AG04449 (cell line): ENCODE measurements around the gene CHCHD6.

Experiments
- CTCF ChIA-PET: fragments of 350-600 bp; formaldehyde crosslinking; extraction: SDS; loops from one replicate; lab custom pipeline; 2021; ENCODE audit warnings: antibody characterized with exemption; lab: Yijun Ruan, JAX
- POLR2A ChIA-PET: fragments of 400-600, 350-600 bp; formaldehyde crosslinking; extraction: SDS; loops from one replicate; lab custom pipeline; 2020; ENCODE audit warnings: antibody characterized with exemption, inconsistent platforms; lab: Yijun Ruan, JAX
- DNase-seq: peaks from one replicate; pipeline ENCODE4 v3.0.0-alpha.2; 2010; ENCODE audit warnings: low read depth, low spot score
- H3K4me3 ChIP-seq: 2 replicates; pipeline ENCODE4 v1.5.1; 2011; ENCODE audit warnings: low read depth, mild to moderate bottlenecking, control low read depth, low read length
- TF ChIP-seq, protein P1 (sequence below): IDR thresholded peaks from one replicate; pipeline ENCODE4 v1.5.1; 2011; ENCODE audit warnings: mild to moderate bottlenecking, moderate library complexity, low read length, control low read depth, inconsistent platforms; ENCODE audit not compliant: insufficient read depth; ENCODE audit errors: missing control alignments

The CHCHD6 gene

DNA sequence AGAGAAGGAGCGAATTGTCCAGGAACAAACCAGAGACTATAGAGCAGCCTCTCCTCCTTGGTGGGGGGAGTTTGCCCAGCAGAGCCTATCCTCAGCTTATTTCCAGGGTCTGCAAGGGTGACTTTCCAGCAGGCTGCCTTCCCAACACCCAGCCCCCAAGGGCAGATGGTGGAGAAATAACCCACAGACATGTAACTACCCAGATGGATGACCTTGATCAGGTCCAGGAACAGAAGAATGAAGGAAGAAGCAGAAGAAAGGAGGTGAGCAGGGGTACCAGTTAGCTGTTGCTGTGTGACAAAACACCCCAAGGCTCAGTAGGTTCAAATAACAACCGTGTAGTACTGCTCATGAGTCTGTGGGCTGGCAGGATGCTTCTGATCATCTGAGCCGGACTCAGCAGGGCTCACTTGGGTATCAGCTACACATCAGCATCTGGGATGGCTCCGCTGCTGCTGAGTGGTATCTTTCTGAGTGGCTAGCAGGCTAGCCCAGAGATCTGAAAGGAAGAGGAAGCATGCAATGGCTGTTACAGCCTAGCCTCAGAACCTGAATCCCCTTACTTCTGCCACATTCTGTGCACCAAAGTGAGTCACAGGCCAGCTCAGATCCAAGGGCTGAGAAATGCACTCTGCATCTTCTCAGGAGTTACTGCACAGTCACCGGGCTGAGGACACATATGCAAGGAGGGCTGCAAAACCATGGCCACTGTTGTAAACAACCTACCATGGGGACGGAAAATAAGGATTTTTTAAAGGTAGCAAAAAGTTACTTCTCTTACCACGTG lies 26.9 kb upstream of the CHCHD6 start:
- CTCF ChIA-PET, result interaction anchor here (1.0 to 8.6 kb wide), 8 partner anchors 15 to 869 kb away, joined by 3 to 113 read pairs (median 24); partner anchors contain the start of genes CHST13 and PLXNA1
- H3K4me3 ChIP-seq, result no peak overlapping the region
- no peak for DNase-seq
- TF ChIP-seq, protein P1, sequence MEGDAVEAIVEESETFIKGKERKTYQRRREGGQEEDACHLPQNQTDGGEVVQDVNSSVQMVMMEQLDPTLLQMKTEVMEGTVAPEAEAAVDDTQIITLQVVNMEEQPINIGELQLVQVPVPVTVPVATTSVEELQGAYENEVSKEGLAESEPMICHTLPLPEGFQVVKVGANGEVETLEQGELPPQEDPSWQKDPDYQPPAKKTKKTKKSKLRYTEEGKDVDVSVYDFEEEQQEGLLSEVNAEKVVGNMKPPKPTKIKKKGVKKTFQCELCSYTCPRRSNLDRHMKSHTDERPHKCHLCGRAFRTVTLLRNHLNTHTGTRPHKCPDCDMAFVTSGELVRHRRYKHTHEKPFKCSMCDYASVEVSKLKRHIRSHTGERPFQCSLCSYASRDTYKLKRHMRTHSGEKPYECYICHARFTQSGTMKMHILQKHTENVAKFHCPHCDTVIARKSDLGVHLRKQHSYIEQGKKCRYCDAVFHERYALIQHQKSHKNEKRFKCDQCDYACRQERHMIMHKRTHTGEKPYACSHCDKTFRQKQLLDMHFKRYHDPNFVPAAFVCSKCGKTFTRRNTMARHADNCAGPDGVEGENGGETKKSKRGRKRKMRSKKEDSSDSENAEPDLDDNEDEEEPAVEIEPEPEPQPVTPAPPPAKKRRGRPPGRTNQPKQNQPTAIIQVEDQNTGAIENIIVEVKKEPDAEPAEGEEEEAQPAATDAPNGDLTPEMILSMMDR, result no peak
- POLR2A ChIA-PET, result no interaction called here

DNA sequence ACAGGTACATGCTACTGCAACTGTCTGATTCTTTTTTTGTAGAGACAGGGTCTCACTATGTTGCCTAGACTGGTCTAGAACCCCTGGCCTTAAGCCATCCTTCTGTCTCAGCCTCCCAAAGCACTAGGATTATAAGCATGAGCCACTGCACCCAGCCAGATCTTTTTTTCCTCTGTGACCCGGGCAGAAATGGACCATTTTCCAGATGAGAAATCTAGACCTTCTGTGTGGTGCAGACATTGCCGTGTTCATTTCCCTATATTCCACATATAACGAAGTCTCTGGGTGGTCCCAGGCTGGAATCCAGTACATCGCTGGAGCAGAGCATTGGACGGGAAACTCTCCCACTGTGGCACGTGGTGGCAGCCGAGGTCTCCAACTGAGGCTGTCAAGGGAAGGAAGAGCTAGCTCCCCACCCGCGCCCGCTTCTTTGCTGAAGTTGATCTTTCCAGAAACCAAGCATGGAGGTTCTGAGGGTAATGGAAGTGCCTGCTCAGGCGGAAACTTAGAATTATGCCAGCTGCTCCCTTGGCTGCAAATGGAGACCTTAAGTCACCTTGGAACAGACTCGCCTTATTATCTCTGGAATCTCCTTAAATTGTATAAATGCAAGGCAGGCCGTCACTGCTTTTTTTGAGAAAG lies 26.1 kb upstream of the CHCHD6 start:
- ChIA-PET POLR2A (no interaction called here), CTCF (interaction anchor here (0.7 to 8.6 kb wide), 14 partner anchors 14 to 868 kb away, joined by 3 to 113 read pairs (median 4); partner anchors contain the start of genes CHST13 and PLXNA1)
- H3K4me3 ChIP-seq, result no peak overlapping the region
- TF ChIP-seq, protein P1, result no peak
- no peak for DNase-seq

DNA sequence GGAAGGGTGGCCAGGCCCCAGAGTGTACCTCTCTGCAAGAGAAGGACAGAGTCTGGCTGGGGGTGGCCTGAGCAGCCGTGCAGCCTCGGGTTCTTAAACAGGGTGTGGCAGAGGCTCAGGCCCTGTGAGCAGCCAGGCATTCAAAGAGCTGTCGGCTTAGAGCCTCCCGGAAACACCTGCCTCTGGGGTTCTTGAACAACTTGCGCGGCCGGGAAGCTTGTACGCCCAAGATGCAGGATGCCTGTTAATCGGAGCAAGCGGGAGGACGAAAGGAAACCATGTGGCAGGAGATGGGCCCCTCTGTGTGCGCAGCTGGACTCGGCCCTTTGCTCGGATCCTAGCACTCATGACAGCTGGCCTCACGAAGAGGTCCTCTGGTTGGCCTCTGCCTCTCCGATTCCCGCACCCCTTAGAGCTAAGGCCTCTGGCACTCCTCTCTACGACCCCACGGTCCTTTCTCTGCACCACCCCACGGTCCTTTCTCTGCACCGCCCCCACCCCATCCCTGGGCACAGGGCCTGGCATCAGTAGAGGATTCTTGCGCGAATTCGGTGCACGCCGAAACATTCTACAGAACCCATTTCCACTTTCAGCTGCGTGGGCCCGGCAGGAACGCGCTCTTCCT lies 25.2 kb upstream of the CHCHD6 start:
- TF ChIP-seq, protein P1, result no peak
- CTCF ChIA-PET, result interaction anchor here (0.7 to 8.6 kb wide), 37 partner anchors 7 to 867 kb away, joined by 3 to 113 read pairs (median 5); partner anchors contain the start of genes CHCHD6, CHST13, PLXNA1 and TXNRD3
- no peak for DNase-seq
- POLR2A ChIA-PET, result no interaction called here
- no peak overlapping the region; the same call in 1 of the 2 replicates for H3K4me3 ChIP-seq

DNA sequence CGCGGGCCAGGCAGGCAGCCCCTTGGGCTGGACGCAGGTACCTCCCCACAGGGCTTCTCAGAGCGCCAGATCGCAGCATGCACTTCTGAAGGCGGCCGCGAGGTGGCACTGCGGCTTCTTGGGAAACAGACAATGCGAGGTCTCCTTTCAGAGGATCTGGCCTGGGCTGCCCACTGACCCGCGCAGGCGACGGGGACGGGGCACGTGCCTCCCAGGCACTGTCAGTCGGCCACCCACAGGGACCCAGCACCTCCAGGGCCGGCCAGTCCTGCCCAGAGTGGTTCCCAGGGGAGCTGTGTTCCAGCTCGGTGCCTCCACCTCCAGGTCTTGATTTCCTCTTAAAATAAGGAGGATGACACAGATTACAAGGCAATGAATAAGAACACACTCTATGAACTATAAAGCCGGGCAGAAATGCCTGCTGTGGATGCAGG lies 24.7 kb upstream of the CHCHD6 start:
- ChIA-PET POLR2A (no interaction called here), CTCF (interaction anchor here (0.6 to 8.6 kb wide), 47 partner anchors 8 to 867 kb away, joined by 3 to 113 read pairs (median 5); partner anchors contain the start of genes CHCHD6, CHST13, PLXNA1 and TXNRD3)
- TF ChIP-seq, protein P1, result peak; percentile 97
- H3K4me3 ChIP-seq, result peak overlapping the region; percentile 35; the same call in 1 of the 2 replicates
- DNase-seq, result no peak

DNA sequence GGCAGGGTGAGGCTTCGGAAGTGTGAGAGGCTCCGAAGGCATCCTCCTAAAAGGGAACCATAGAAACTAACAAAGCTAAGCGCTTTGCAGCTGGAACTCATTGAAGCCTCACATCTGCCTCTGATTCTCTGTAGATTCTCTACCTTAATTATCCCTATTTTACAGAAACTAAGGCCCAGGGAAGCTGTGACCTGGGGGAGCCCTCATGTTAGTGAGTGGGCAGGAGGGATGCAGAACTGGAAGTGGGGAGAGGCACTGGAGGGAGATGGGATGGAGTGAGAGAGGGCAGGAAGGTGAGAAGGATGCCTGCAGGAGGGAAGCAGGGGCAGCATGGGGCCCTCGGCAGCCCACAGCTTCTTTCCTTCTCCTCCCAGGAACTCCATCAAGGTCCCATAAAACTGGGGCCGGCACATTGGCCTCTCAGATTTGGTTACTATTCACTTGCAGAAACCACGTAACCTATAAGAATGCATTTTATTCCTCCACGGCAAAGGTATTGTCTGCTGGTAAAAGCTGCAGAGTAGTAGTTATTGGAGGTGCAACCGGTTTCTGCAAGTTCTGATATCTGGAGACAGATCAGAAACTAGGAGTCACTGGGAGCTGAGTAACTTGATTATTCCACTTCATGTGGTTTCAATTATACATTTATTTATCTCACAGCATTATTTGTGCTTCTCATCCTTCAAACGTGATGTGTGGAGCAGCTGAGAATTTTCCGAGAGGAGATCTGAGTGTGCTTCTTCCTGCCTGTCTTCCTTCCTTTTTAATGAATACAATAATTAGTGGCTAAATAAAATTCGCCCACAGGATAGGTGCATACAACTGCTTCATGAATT lies 24.0 kb upstream of the CHCHD6 start:
- CTCF ChIA-PET, result interaction anchor here (0.6 to 8.6 kb wide), 44 partner anchors 9 to 866 kb away, joined by 3 to 113 read pairs (median 5); partner anchors contain the start of genes CHCHD6, CHST13, PLXNA1 and TXNRD3

More for the DNA sequence above, 24.0 kb upstream of the CHCHD6 start:
- TF ChIP-seq, protein P1, result no peak
- no peak for DNase-seq
- H3K4me3 ChIP-seq, result no peak overlapping the region
- POLR2A ChIA-PET, result no interaction called here
